ENCODE results near the gene ENTHD1.

The ENTHD1 gene

DNA sequence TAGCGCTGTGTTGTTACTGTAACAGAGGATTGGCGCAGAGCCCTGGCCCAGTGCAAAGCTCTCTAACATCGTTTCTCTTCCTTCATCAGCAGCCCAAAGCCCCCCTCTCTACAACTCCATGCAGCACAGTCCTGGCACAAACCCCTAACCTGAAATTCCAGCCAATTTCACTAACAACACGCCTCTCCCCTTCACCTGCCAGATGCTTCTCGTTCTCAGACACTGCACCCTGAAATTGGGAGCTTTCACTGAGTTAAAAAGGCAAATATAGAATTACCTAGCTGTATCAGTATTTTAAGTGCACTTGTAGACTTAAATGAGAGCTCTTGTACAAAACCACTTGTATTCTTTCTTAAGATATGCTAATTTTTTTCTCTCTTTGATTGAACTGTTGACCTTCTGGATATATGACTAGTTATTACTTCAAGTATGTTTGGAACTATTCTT, 23.7 kb upstream of the ENTHD1 start:
- ChIA-PET CTCF (interaction anchor here (1.4 kb wide), 1 partner anchor 108 kb away, joined by 3 read pairs; no protein-coding TSS in a partner anchor), POLR2A (no interaction called here)
- TF ChIP-seq ZNF384 (IDR thresholded peaks at IDR 0.05) (no peak), HDGF (IDR thresholded peaks at IDR 0.05; ENCODE audit: borderline replicate concordance) (no peak), FOXM1 (IDR thresholded peaks at IDR 0.05; ENCODE audit: borderline replicate concordance) (no peak), NFRKB (IDR thresholded peaks at IDR 0.05) (no peak), FOXA1 (IDR thresholded peaks at IDR 0.05) (no peak), ARNT (IDR thresholded peaks at IDR 0.05) (no peak), TARDBP (IDR thresholded peaks at IDR 0.05) (no peak), BHLHE40 (IDR thresholded peaks at IDR 0.05; ENCODE audit: borderline replicate concordance) (no peak)
- DNase-seq (ENCODE audit: extremely low spot score), result no peak

DNA sequence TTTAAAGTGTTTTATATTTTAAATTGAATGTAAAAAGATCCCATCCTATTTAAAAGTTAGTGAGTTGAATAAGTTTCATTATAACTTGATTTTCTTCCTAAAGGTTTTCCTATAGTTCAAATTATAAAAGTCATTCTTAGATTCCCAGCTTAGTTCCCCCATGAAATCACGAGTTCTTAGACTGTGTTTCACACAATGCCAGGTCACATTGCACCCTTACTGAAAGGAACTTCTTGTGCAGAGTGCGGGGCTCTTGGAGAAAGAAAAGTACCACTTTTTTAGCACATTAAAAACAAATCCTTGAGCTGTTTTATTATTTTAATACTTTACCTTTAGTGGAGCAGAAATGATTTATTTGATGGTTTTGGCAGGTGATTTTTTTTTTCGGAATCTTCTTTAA, 22.9 kb upstream of the ENTHD1 start:
- TF ChIP-seq ZNF384 (IDR thresholded peaks at IDR 0.05), result no peak
- no peak for TF ChIP-seq ARNT (IDR thresholded peaks at IDR 0.05)
- no peak for TF ChIP-seq L3MBTL2 (conservative IDR thresholded peaks at IDR 0.05)
- no peak for TF ChIP-seq LEF1 (IDR thresholded peaks at IDR 0.05; ENCODE audit: borderline replicate concordance)
- no peak for TF ChIP-seq HDGF (IDR thresholded peaks at IDR 0.05; ENCODE audit: borderline replicate concordance)
- TF ChIP-seq TARDBP (IDR thresholded peaks at IDR 0.05), result no peak
- TF ChIP-seq SP1 (IDR thresholded peaks at IDR 0.05), result no peak
- no peak for TF ChIP-seq SUZ12 (IDR thresholded peaks at IDR 0.05)
- TF ChIP-seq PKNOX1 (IDR thresholded peaks at IDR 0.05), result no peak
- no peak for TF ChIP-seq FOXM1 (IDR thresholded peaks at IDR 0.05; ENCODE audit: borderline replicate concordance)
- no peak for TF ChIP-seq FOXK2 (IDR thresholded peaks at IDR 0.05)
- no peak for TF ChIP-seq FOXA1 (IDR thresholded peaks at IDR 0.05)
- ChIA-PET CTCF (interaction anchor here (1.0 to 1.4 kb wide), 2 partner anchors 17 to 108 kb away, joined by 3 to 4 read pairs; no protein-coding TSS in a partner anchor), POLR2A (no interaction called here)
- DNase-seq (ENCODE audit: extremely low spot score), result no peak

- no peak for DNase-seq (ENCODE audit: extremely low spot score)
- ChIA-PET POLR2A (no interaction called here), CTCF (interaction anchor here (1.0 kb wide), 1 partner anchor 260 kb away, joined by 11 read pairs; no protein-coding TSS in a partner anchor)
- TF ChIP-seq ELF4 (IDR thresholded peaks at IDR 0.05) (no peak), L3MBTL2 (conservative IDR thresholded peaks at IDR 0.05) (no peak), LEF1 (IDR thresholded peaks at IDR 0.05; ENCODE audit: borderline replicate concordance) (no peak), SUZ12 (IDR thresholded peaks at IDR 0.05) (no peak), BHLHE40 (IDR thresholded peaks at IDR 0.05; ENCODE audit: borderline replicate concordance) (no peak), ARNT (IDR thresholded peaks at IDR 0.05) (no peak), ZNF384 (IDR thresholded peaks at IDR 0.05) (no peak), TARDBP (IDR thresholded peaks at IDR 0.05) (no peak), PKNOX1 (IDR thresholded peaks at IDR 0.05) (no peak), FOXK2 (IDR thresholded peaks at IDR 0.05) (no peak)
Observed at GRCh38 chr22:39915295-39915726, 21.8 kb upstream of the ENTHD1 start.

DNA sequence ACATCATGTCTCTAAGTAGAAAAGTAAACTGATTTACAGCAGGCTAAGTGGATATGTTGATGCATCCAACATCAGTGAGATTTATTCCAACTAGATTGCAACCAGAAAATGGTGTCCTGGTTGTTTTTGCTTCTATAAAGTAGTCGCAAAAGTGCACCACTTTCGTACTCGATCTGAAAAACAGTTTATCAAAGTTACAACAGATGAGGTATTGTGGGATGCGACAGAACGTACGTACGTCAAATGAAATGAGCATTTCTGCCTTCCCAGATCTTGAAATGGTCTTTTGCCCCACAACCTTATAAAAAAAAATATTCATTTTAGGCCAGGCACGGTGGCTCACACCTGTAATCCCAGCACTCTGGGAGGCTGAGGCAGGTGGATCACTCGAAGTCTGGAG, 21.0 kb upstream of the ENTHD1 start:
- ChIA-PET CTCF (no interaction called here), POLR2A (no interaction called here)
- DNase-seq (ENCODE audit: extremely low spot score), result no peak
- TF ChIP-seq CTBP1 (IDR thresholded peaks at IDR 0.05; ENCODE audit: borderline replicate concordance) (no peak), HDGF (IDR thresholded peaks at IDR 0.05; ENCODE audit: borderline replicate concordance) (no peak), PKNOX1 (IDR thresholded peaks at IDR 0.05) (no peak), BHLHE40 (IDR thresholded peaks at IDR 0.05; ENCODE audit: borderline replicate concordance) (no peak), FOXK2 (IDR thresholded peaks at IDR 0.05) (no peak), L3MBTL2 (conservative IDR thresholded peaks at IDR 0.05) (no peak), SUZ12 (IDR thresholded peaks at IDR 0.05) (no peak), SP1 (IDR thresholded peaks at IDR 0.05) (no peak), ZNF384 (IDR thresholded peaks at IDR 0.05) (no peak), ELF4 (IDR thresholded peaks at IDR 0.05) (no peak)

DNA sequence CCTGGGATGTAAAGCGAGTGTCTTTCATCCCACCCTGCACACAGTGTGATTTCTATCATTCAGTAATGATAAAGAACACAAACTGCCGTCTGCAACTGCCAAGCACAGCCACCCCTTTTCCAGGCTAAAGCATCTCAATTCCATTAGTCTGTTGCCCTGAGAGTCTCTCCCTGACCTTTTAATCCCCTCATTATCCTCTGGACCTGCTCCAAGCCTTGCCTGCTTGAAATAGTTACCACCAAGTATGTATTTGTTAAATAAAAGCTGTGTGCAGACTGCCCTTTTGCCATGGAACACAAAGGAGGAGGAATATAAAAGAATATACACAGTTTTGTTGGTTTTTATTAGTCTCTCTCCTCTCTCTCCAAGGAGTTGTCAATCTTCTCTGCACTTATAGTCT, 20.3 kb upstream of the ENTHD1 start:
- ChIA-PET POLR2A (no interaction called here), CTCF (no interaction called here)
- no peak for DNase-seq (ENCODE audit: extremely low spot score)
- no peak for TF ChIP-seq PKNOX1 (IDR thresholded peaks at IDR 0.05)
- TF ChIP-seq ARNT (IDR thresholded peaks at IDR 0.05), result no peak
- TF ChIP-seq FOXA1 (IDR thresholded peaks at IDR 0.05), result no peak
- no peak for TF ChIP-seq LEF1 (IDR thresholded peaks at IDR 0.05; ENCODE audit: borderline replicate concordance)
- no peak for TF ChIP-seq NFRKB (IDR thresholded peaks at IDR 0.05)
- TF ChIP-seq ZNF384 (IDR thresholded peaks at IDR 0.05), result no peak
- TF ChIP-seq CTBP1 (IDR thresholded peaks at IDR 0.05; ENCODE audit: borderline replicate concordance), result no peak
- TF ChIP-seq L3MBTL2 (conservative IDR thresholded peaks at IDR 0.05), result no peak
- TF ChIP-seq ELF4 (IDR thresholded peaks at IDR 0.05), result no peak
- no peak for TF ChIP-seq FOXM1 (IDR thresholded peaks at IDR 0.05; ENCODE audit: borderline replicate concordance)
- TF ChIP-seq FOXK2 (IDR thresholded peaks at IDR 0.05), result no peak
- no peak for TF ChIP-seq HDGF (IDR thresholded peaks at IDR 0.05; ENCODE audit: borderline replicate concordance)
- no peak for TF ChIP-seq TARDBP (IDR thresholded peaks at IDR 0.05)
- TF ChIP-seq BHLHE40 (IDR thresholded peaks at IDR 0.05; ENCODE audit: borderline replicate concordance), result no peak
- TF ChIP-seq SP1 (IDR thresholded peaks at IDR 0.05), result no peak
- TF ChIP-seq SUZ12 (IDR thresholded peaks at IDR 0.05), result no peak

- ChIA-PET CTCF (no interaction called here), POLR2A (no interaction called here)
- no peak for DNase-seq (ENCODE audit: extremely low spot score)
- TF ChIP-seq ELF4 (IDR thresholded peaks at IDR 0.05), result no peak
- TF ChIP-seq FOXA1 (IDR thresholded peaks at IDR 0.05), result no peak
- no peak for TF ChIP-seq SUZ12 (IDR thresholded peaks at IDR 0.05)
Observed at GRCh38 chr22:39913321-39913720, 19.8 kb upstream of the ENTHD1 start.

All from HEK293T (cell line).